WTC11 (cell line): ENCODE results near the gene BCAS3. TPM values are rescaled to one million over a fixed set of nuclear protein-coding genes. Genes with fewer than 3 reads are reported as not detected.

Source experiments
- ATAC-seq: fragments of 200-7000 bp; cut with Tn5 transposase; 2 replicates; pipeline ENCODE4 v1.10.0; 2021; ENCODE audit warnings: mild to moderate bottlenecking, moderate library complexity
- CTCF ChIA-PET: fragments of 300-600 bp; sonication (Branson Sonifier 250); formaldehyde crosslinking; loops from one replicate; lab custom pipeline; 2021; ENCODE audit warnings: antibody characterized with exemption; lab: Charles Lee
- POLR2A ChIA-PET: fragments of 350-600 bp; sonication (Branson Sonifier 250); formaldehyde crosslinking; loops from one replicate; lab custom pipeline; 2021; ENCODE audit warnings: antibody characterized with exemption; lab: Charles Lee
- DNase-seq: peaks from one replicate; pipeline ENCODE4 v3.0.0; 2021; ENCODE audit warnings: low spot score
- H3K27ac Mint-ChIP-seq: 2 replicates; pipeline ENCODE4 v1.8.0; 2021; ENCODE audit warnings: mixed read lengths
- H3K27me3 Mint-ChIP-seq: 2 replicates; pipeline ENCODE4 v1.8.0; 2021; ENCODE audit warnings: low read depth, mild to moderate bottlenecking, moderate library complexity, mixed read lengths
- H3K36me3 Mint-ChIP-seq: 2 replicates; pipeline ENCODE4 v1.8.0; 2021; ENCODE audit warnings: mixed read lengths
- H3K4me1 Mint-ChIP-seq: 2 replicates; pipeline ENCODE4 v1.8.0; 2022; ENCODE audit warnings: mixed read lengths
- H3K4me3 Mint-ChIP-seq: 2 replicates; pipeline ENCODE4 v1.8.0; 2021; ENCODE audit warnings: mild to moderate bottlenecking, moderate library complexity, mixed read lengths
- H3K9me3 Mint-ChIP-seq: 2 replicates; pipeline ENCODE4 v1.8.0; 2021; ENCODE audit warnings: mixed read lengths
- ARID4B ChIP-seq: sonication (generic); formaldehyde crosslinking; IDR thresholded peaks from 2 replicates; pipeline ENCODE4 v1.8.0; 2023; ENCODE audit warnings: missing genetic modification reagents, mild to moderate bottlenecking, borderline replicate concordance
- CBFB ChIP-seq: sonication (generic); formaldehyde crosslinking; IDR thresholded peaks from 2 replicates; pipeline ENCODE4 v1.8.1; 2022; ENCODE audit warnings: mild to moderate bottlenecking, low read depth, missing genetic modification reagents
- CREB1 ChIP-seq: sonication (generic); formaldehyde crosslinking; IDR thresholded peaks from 2 replicates; pipeline ENCODE4 v1.8.0; 2023; ENCODE audit warnings: mild to moderate bottlenecking, missing genetic modification reagents
- ELF4 ChIP-seq: sonication (generic); formaldehyde crosslinking; IDR thresholded peaks from 2 replicates; pipeline ENCODE4 v1.8.1; 2022; ENCODE audit warnings: low read depth, mild to moderate bottlenecking, moderate library complexity, missing genetic modification reagents
- ESRRA ChIP-seq: sonication (generic); formaldehyde crosslinking; IDR thresholded peaks from 2 replicates; pipeline ENCODE4 v1.8.1; 2022; ENCODE audit warnings: mild to moderate bottlenecking, missing genetic modification reagents, borderline replicate concordance
- FOXJ3 ChIP-seq: sonication (generic); formaldehyde crosslinking; IDR thresholded peaks from 2 replicates; pipeline ENCODE4 v1.9.0; 2021; ENCODE audit warnings: missing genetic modification reagents, mild to moderate bottlenecking, borderline replicate concordance
- FOXP1 ChIP-seq: sonication (generic); formaldehyde crosslinking; IDR thresholded peaks from 2 replicates; pipeline ENCODE4 v1.8.0; 2022; ENCODE audit warnings: missing genetic modification reagents, mild to moderate bottlenecking, moderate library complexity, borderline replicate concordance
- GABPB1 ChIP-seq: sonication (generic); formaldehyde crosslinking; IDR thresholded peaks from 2 replicates; pipeline ENCODE4 v1.8.1; 2023; ENCODE audit warnings: mild to moderate bottlenecking, missing genetic modification reagents
- KAT7 ChIP-seq: sonication (generic); formaldehyde crosslinking; IDR thresholded peaks from 2 replicates; pipeline ENCODE4 v1.8.1; 2023; ENCODE audit warnings: missing genetic modification reagents, mild to moderate bottlenecking, borderline replicate concordance
- NFATC4 ChIP-seq: fragments of 250-450 bp; sonication (Bioruptor Pico); IDR thresholded peaks from 2 replicates; pipeline ENCODE4 v1.9.0; 2021; ENCODE audit warnings: mild to moderate bottlenecking
- NR1H2 ChIP-seq: sonication (generic); formaldehyde crosslinking; IDR thresholded peaks from 2 replicates; pipeline ENCODE4 v1.9.0; 2021; ENCODE audit warnings: mild to moderate bottlenecking, moderate library complexity, missing genetic modification reagents
- NR2C2 ChIP-seq: sonication (generic); formaldehyde crosslinking; IDR thresholded peaks from 2 replicates; pipeline ENCODE4 v1.8.0; 2022; ENCODE audit warnings: mild to moderate bottlenecking, missing genetic modification reagents
- PRDM15 ChIP-seq: sonication (generic); formaldehyde crosslinking; IDR thresholded peaks from 2 replicates; pipeline ENCODE4 v1.8.0; 2022; ENCODE audit warnings: missing genetic modification reagents
- RELA ChIP-seq: sonication (generic); formaldehyde crosslinking; IDR thresholded peaks from 2 replicates; pipeline ENCODE4 v1.8.1; 2022; ENCODE audit warnings: missing genetic modification reagents, mild to moderate bottlenecking, borderline replicate concordance
- RORB ChIP-seq: fragments of 250-450 bp; sonication (Bioruptor Pico); IDR thresholded peaks from 2 replicates; pipeline ENCODE4 v1.9.0; 2021; ENCODE audit warnings: mild to moderate bottlenecking
- SMAD3 ChIP-seq: sonication (generic); formaldehyde crosslinking; IDR thresholded peaks from 2 replicates; pipeline ENCODE4 v1.8.0; 2022; ENCODE audit warnings: missing genetic modification reagents, mild to moderate bottlenecking, borderline replicate concordance
- USF1 ChIP-seq: sonication (generic); formaldehyde crosslinking; IDR thresholded peaks from 2 replicates; pipeline ENCODE4 v1.8.0; 2022; ENCODE audit warnings: mild to moderate bottlenecking, missing genetic modification reagents
- ZBTB43 ChIP-seq: sonication (generic); formaldehyde crosslinking; IDR thresholded peaks from 2 replicates; pipeline ENCODE4 v1.8.1; 2023; ENCODE audit warnings: mild to moderate bottlenecking, missing genetic modification reagents
- ZNF121 ChIP-seq: sonication (generic); formaldehyde crosslinking; IDR thresholded peaks from 2 replicates; pipeline ENCODE4 v1.8.0; 2023; ENCODE audit warnings: missing genetic modification reagents
- ZNF423 ChIP-seq: fragments of 250-450 bp; sonication (Bioruptor Pico); IDR thresholded peaks from 2 replicates; pipeline ENCODE4 v2.1.2; 2022; ENCODE audit warnings: mild to moderate bottlenecking, moderate library complexity
- ZNF671 ChIP-seq: fragments of 250-450 bp; sonication (Bioruptor Pico); IDR thresholded peaks from 2 replicates; pipeline ENCODE4 v1.8.0; 2021; ENCODE audit warnings: mild to moderate bottlenecking
- total RNA-seq: library from RNA; stranded (reverse); gene quantifications from 3 replicates; pipeline ENCODE4 v1.2.3, GENCODE V29; 2021

BCAS3 gene
- total RNA-seq, 1 experiment from 2014 or later, result 15.5 TPM

- Mint-ChIP-seq H3K27ac (no peak overlapping the region), H3K4me1 (peaks cover 21% of the 10 kb centered on the region), H3K4me3 (no peak overlapping the region), H3K36me3 (no peaks in the 10 kb centered on the region), H3K27me3 (no peaks in the 10 kb centered on the region), H3K9me3 (no peaks in the 10 kb centered on the region)
- TF ChIP-seq CREB1 (CRISPR knock-in tag), result no peak
- TF ChIP-seq PRDM15 (CRISPR knock-in tag), result no peak
- no peak for TF ChIP-seq ZNF671 (CRISPR knock-in tag)
- no peak for TF ChIP-seq NR1H2
- no peak for TF ChIP-seq KAT7 (CRISPR knock-in tag)
- no peak for TF ChIP-seq FOXJ3 (CRISPR knock-in tag)
- TF ChIP-seq ZNF423 (CRISPR knock-in tag), result no peak
- no peak for TF ChIP-seq ZNF121 (CRISPR knock-in tag)
- no peak for TF ChIP-seq SMAD3 (CRISPR knock-in tag)
- no peak for TF ChIP-seq ESRRA
- TF ChIP-seq ARID4B, result no peak
- ChIA-PET POLR2A (interaction anchor here (0.8 kb wide), 1 partner anchor 310 kb away, joined by 11 read pairs; no protein-coding TSS in a partner anchor), CTCF (interaction anchor here (1.1 kb wide), 1 partner anchor 15 kb away, joined by 3 read pairs; no protein-coding TSS in a partner anchor)
- ATAC-seq (no peak), DNase-seq (no peak)
Observed at GRCh38 chr17:61221597-61222471, 544.2 kb downstream of the BCAS3 start.

- Mint-ChIP-seq H3K4me1 (peaks cover 27% of the 10 kb centered on the region), H3K27ac (no peak overlapping the region), H3K9me3 (no peaks in the 10 kb centered on the region), H3K4me3 (no peak overlapping the region), H3K36me3 (no peaks in the 10 kb centered on the region), H3K27me3 (no peaks in the 10 kb centered on the region)
- ChIA-PET CTCF (no interaction called here), POLR2A (no interaction called here)
- ATAC-seq, result no peak
- no peak for DNase-seq
- TF ChIP-seq RELA (CRISPR knock-in tag) (no peak), CBFB (CRISPR knock-in tag) (no peak), ZBTB43 (CRISPR knock-in tag) (no peak), NR2C2 (CRISPR knock-in tag) (no peak), ZNF671 (CRISPR knock-in tag) (no peak), GABPB1 (no peak), NFATC4 (CRISPR knock-in tag) (no peak), ARID4B (no peak), USF1 (CRISPR knock-in tag) (no peak), RORB (CRISPR knock-in tag) (no peak), FOXP1 (CRISPR knock-in tag) (no peak), ELF4 (CRISPR knock-in tag) (no peak)
Observed at GRCh38 chr17:61223725-61224124, 546.1 kb downstream of the BCAS3 start.
